Suprapubic skin (tissue), 4 donors: ENCODE results near the gene NCDN. TPM values are rescaled to one million over a fixed set of nuclear protein-coding genes. Genes with fewer than 3 reads are reported as not detected.

ENCODE experiments used
- DNase-seq, 2 donors: peaks; one replicate each; pipeline ENCODE4 v3.0.0-alpha.2; 2019; ENCODE audit warnings: low spot score in 2 of 2
- H3K27ac ChIP-seq: fragments of 200-600 bp; sonication (generic); one replicate; pipeline ENCODE4 v1.5.1; 2019
- H3K27me3 ChIP-seq: fragments of 200-600 bp; sonication (generic); one replicate; pipeline ENCODE4 v1.5.1; 2019
- H3K36me3 ChIP-seq: fragments of 200-600 bp; sonication (generic); one replicate; pipeline ENCODE4 v1.5.1; 2019
- H3K4me1 ChIP-seq: fragments of 200-600 bp; sonication (generic); one replicate; pipeline ENCODE4 v1.5.1; 2019
- H3K4me3 ChIP-seq: fragments of 200-600 bp; sonication (generic); one replicate; pipeline ENCODE4 v1.5.1; 2019; ENCODE audit warnings: mild to moderate bottlenecking
- H3K9me3 ChIP-seq: fragments of 200-600 bp; sonication (generic); one replicate; pipeline ENCODE4 v1.5.1; 2019
- EP300 ChIP-seq: sonication (generic); formaldehyde crosslinking; IDR thresholded peaks from one replicate; pipeline ENCODE4 v1.6.1; 2017; ENCODE audit warnings: antibody characterized with exemption
- POLR2A ChIP-seq, 2 donors: fragments of 450-650 bp; IDR thresholded peaks; one replicate each; pipeline ENCODE4 v1.6.1; 2017; ENCODE audit warnings: antibody characterized with exemption in 2 of 2, mild to moderate bottlenecking in 2 of 2, moderate library complexity in 2 of 2
- POLR2AphosphoS5 ChIP-seq, 3 donors: sonication (generic); formaldehyde crosslinking; IDR thresholded peaks; one replicate each; pipeline ENCODE4 v1.6.1; 2017; ENCODE audit warnings: antibody characterized with exemption in 3 of 3
- WGBS: methylation state at CpG from one replicate; pipeline ENCODE4 v1.1.5; 2018; 5-methylcytosine and 5-hydroxymethylcytosine counted together
- total RNA-seq, 4 donors: library from RNA; depleted of rRNA; stranded (reverse); fragments of >200 nt; gene quantifications; one replicate each; pipeline ENCODE4 v1.1.0, GENCODE V29; 2016
- TF ChIP-seq, protein P1 (sequence below), 2 donors: fragments of 200-600 bp in 1 of 2; fragments of 450-650 bp in 1 of 2; sonication (generic) in 1 of 2; IDR thresholded peaks; one replicate each; pipeline ENCODE4 v1.5.1; 2016 to 2019; ENCODE audit warnings: antibody characterized with exemption in 2 of 2, mild to moderate bottlenecking in 1 of 2, moderate library complexity in 1 of 2

Gene NCDN
- total RNA-seq, 4 donors from 2014 or later: 14.1 to 26.2 (median 24.1) TPM

DNA sequence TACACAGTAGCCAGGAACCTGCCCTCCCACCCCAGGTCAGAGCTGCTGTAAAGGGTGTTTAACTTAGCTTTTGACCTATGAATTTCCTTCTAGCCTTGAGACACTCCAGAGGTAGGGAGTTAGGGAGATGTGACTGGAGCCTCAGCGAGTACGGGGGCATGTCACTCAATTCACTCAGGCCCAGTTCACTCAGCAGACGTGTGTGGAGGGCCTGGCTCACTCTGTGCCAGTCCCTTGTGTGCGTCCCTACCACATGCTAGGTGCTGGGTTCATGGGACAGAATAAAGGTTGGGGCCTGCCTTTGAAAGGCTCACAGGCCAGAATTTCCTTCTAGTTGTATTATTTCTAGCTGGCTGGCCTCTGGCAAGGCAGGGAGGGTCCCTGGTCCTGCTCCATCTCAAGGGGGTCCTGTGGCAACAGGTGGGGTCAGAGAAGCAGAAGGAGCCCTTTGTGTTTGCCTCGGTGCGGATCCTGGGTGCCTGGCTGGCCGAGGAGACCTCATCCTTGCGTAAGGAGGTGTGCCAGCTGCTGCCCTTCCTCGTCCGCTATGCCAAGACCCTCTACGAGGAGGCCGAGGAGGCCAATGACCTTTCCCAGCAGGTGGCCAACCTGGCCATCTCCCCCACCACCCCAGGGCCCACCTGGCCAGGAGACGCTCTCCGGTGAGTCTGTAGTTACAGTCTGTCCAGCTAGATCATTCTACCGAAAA, 4.5 kb downstream of the NCDN start:
- WGBS: 93% methylated on average over 3 of the region's 15 CpGs
- peak in 1 of 2 donors; percentile 50 for DNase-seq
- Histone ChIP-seq H3K36me3 (peaks cover 28% of the 10 kb centered on the region), H3K4me3 (no peak overlapping the region), H3K27ac (no peak overlapping the region), H3K27me3 (no peaks in the 10 kb centered on the region), H3K4me1 (peaks cover 45% of the 10 kb centered on the region), H3K9me3 (no peaks in the 10 kb centered on the region)
- TF ChIP-seq, protein P1, sequence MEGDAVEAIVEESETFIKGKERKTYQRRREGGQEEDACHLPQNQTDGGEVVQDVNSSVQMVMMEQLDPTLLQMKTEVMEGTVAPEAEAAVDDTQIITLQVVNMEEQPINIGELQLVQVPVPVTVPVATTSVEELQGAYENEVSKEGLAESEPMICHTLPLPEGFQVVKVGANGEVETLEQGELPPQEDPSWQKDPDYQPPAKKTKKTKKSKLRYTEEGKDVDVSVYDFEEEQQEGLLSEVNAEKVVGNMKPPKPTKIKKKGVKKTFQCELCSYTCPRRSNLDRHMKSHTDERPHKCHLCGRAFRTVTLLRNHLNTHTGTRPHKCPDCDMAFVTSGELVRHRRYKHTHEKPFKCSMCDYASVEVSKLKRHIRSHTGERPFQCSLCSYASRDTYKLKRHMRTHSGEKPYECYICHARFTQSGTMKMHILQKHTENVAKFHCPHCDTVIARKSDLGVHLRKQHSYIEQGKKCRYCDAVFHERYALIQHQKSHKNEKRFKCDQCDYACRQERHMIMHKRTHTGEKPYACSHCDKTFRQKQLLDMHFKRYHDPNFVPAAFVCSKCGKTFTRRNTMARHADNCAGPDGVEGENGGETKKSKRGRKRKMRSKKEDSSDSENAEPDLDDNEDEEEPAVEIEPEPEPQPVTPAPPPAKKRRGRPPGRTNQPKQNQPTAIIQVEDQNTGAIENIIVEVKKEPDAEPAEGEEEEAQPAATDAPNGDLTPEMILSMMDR (IDR thresholded peaks at IDR 0.05): no peak
- TF ChIP-seq EP300 (no peak), POLR2AphosphoS5 (IDR thresholded peaks at IDR 0.05) (no peak), POLR2A (IDR thresholded peaks at IDR 0.05) (no peak)

DNA sequence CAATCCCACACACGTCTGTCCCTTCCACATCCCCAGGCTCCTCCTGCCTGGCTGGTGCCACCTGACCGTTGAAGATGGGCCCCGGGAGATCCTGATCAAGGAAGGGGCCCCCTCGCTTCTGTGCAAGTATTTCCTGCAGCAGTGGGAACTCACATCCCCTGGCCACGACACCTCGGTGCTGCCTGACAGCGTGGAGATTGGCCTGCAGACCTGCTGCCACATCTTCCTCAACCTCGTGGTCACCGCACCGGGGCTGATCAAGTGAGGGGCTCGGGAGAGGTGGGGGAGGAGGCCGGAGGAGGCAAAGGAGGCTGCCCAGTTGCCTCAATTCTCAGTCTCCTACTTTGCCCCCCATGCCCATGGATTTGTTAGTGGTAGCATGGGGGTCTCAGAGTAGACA, 5.6 kb downstream of the NCDN start:
- H3K4me1 ChIP-seq: peaks cover 41% of the 10 kb centered on the region
- H3K4me3 ChIP-seq: no peak overlapping the region
- TF ChIP-seq POLR2AphosphoS5 (IDR thresholded peaks at IDR 0.05) (no peak), EP300 (no peak)
- TF ChIP-seq, protein P1 (IDR thresholded peaks at IDR 0.05): no peak
- H3K27ac ChIP-seq: no peak overlapping the region
- peak; percentile 46 to 72 for DNase-seq
- 57% methylated on average over 9 of the region's 12 CpGs for WGBS
- H3K27me3 ChIP-seq: no peaks in the 10 kb centered on the region
- peaks cover 28% of the 10 kb centered on the region for H3K36me3 ChIP-seq
- H3K9me3 ChIP-seq: no peaks in the 10 kb centered on the region

DNA sequence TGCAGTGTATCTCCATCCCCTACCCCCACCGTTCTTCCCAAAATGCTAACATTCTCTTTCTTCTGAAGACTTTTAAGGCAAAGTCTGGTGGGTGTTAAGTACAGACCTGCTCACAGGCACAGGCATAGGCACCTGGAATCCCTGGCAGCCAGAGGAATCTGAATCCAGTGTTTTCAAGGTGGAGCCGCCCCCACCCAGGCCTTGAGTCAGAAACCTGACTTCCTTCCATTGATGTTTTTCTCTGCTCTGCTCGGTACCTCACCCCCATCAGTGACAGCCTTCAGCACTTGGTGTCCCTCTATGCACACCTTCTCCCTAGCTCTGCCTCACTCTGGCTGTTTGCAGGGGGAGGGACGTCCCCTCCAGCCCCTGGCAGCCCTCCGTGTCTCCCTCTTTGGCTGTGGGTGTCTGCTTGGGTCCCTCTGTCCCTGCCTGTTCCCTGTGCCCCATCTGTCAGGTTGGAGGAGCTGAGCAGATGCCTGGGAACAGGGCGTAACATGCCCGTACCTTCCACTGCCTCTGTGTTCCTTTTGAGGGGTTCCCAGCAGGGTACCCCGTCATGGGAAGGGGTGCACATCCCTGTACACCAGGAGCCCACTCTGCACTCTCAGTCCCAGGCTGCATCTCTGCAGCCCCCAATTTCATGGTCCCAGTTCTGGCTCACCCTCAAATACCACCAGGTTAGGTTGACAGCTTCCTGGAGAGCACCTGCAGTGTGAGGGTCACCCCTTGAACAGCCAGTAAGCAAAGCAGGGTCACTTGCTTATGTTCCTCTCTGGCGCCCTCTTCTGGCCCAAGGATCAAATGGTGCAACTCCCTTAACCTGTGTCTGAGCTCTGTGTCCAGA, 6.7 kb downstream of the NCDN start:
- WGBS: 57% methylated on average over 9 of the region's 9 CpGs
- Histone ChIP-seq H3K9me3 (no peaks in the 10 kb centered on the region), H3K27me3 (no peaks in the 10 kb centered on the region), H3K27ac (no peak overlapping the region), H3K4me1 (peaks cover 34% of the 10 kb centered on the region), H3K36me3 (peaks cover 28% of the 10 kb centered on the region), H3K4me3 (no peak overlapping the region)
- peak; percentile 87 to 89 for DNase-seq
- TF ChIP-seq, protein P1 (IDR thresholded peaks at IDR 0.05): peak; percentile 65 to 73
- no peak for TF ChIP-seq POLR2AphosphoS5 (IDR thresholded peaks at IDR 0.05)
- no peak for TF ChIP-seq POLR2A (IDR thresholded peaks at IDR 0.05)

DNA sequence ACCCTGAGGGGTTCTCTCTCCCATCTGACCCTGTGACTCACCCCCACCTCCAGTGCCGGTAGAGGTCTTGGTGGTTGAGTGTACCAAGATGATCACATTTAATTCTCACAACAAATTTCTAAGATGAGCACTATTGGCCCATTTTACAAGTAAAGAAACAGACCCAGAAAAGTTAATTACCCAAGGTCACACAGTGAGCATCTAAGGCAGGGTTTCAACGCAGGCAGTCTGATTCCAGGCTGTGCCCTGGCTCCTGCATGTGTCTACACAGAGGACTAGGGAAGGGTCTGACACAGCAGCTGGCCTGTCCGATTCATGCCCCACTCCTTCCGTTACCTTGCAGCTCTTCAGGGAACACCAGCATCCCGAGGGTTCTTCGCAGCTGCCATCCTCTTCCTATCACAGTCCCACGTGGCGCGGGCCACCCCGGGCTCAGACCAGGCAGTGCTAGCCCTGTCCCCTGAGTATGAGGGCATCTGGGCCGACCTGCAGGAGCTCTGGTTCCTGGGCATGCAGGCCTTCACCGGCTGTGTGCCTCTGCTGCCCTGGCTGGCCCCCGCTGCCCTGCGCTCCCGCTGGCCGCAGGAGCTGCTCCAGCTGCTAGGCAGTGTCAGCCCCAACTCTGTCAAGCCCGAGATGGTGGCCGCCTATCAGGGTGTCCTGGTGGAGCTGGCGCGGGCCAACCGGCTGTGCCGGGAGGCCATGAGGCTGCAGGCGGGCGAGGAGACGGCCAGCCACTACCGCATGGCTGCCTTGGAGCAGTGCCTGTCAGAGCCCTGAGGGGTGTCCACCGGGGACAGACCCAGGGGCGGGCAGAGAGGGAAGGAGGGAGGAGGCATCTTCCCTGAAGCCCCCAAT, 7.5 kb downstream of the NCDN start:
- H3K27me3 ChIP-seq: no peaks in the 10 kb centered on the region
- TF ChIP-seq POLR2A (IDR thresholded peaks at IDR 0.05) (no peak), EP300 (no peak), POLR2AphosphoS5 (IDR thresholded peaks at IDR 0.05) (no peak)
- TF ChIP-seq, protein P1 (IDR thresholded peaks at IDR 0.05): no peak
- H3K36me3 ChIP-seq: peaks cover 28% of the 10 kb centered on the region
- peaks cover 28% of the 10 kb centered on the region for H3K4me1 ChIP-seq
- 83% methylated on average over 17 of the region's 28 CpGs for WGBS
- no peak overlapping the region for H3K27ac ChIP-seq
- H3K4me3 ChIP-seq: no peak overlapping the region
- H3K9me3 ChIP-seq: no peaks in the 10 kb centered on the region
- DNase-seq: peak in 1 of 2 donors; percentile 72
